Endothelial cell of umbilical vein (primary cell): ENCODE results near the gene MAST4. TPM values are rescaled to one million over a fixed set of nuclear protein-coding genes. Genes with fewer than 3 reads are reported as not detected.

Experiments
- BruUV-seq: library from RNA; stranded (reverse); fragments of 400-500 nt; replicated peaks from 2 replicates; lab custom pipeline; 2021; lab: Mats Ljungman, UMichigan
- CTCF ChIA-PET: fragments of 300-600, 350-600 bp; sonication (Branson Sonifier 250); formaldehyde crosslinking; loops from one replicate; lab custom pipeline; 2021; ENCODE audit warnings: antibody characterized with exemption, inconsistent platforms; lab: Charles Lee
- POLR2A ChIA-PET: fragments of 300-600, 350-600 bp; sonication (Branson Sonifier 250); formaldehyde crosslinking; loops from one replicate; lab custom pipeline; 2021; ENCODE audit warnings: antibody characterized with exemption, inconsistent platforms; lab: Charles Lee
- DNase-seq: peaks from one replicate; pipeline ENCODE4 v3.0.0-alpha.2; 2011; ENCODE audit warnings: low read depth, low spot score
- FAIRE-seq: peaks from 2 replicates; lab custom pipeline; 2011; peaks lifted over from hg19 to GRCh38; lab: Jason Lieb, UNC
- H2AFZ ChIP-seq: 2 replicates; pipeline ENCODE4 v1.6.0; 2012; ENCODE audit warnings: low read depth, low read length, control low read depth, inconsistent platforms
- H3K27ac ChIP-seq: 2 replicates; pipeline ENCODE4 v1.5.1; 2011; ENCODE audit warnings: low read depth, mild to moderate bottlenecking, control low read depth, low read length, moderate library complexity; ENCODE audit not compliant: insufficient read depth
- H3K27me3 ChIP-seq, 2 experiments: 2 replicates each; pipeline versions ENCODE4 v1.6.0 to v1.6.1; 2011; ENCODE audit warnings: low read length in 2 of 2, mixed read lengths in 1 of 2; ENCODE audit not compliant: control insufficient read depth in 2 of 2, insufficient read depth in 2 of 2
- H3K36me3 ChIP-seq, 2 experiments: 2 replicates in 1 of 2; 3 replicates in 1 of 2; pipeline ENCODE4 v1.5.1; 2011; ENCODE audit warnings: low read length in 2 of 2, mild to moderate bottlenecking in 1 of 2, moderate library complexity in 1 of 2; ENCODE audit not compliant: control insufficient read depth in 2 of 2, insufficient read depth in 2 of 2; ENCODE audit errors: extremely low read depth in 1 of 2
- H3K4me1 ChIP-seq: 3 replicates; pipeline ENCODE4 v1.5.1; 2011; ENCODE audit warnings: mild to moderate bottlenecking, low read length; ENCODE audit not compliant: control insufficient read depth, insufficient read depth; ENCODE audit errors: extremely low read depth
- H3K4me2 ChIP-seq: 2 replicates; pipeline ENCODE4 v1.6.1; 2011; ENCODE audit warnings: low read length, control low read depth, mixed read lengths; ENCODE audit not compliant: insufficient read depth
- H3K4me3 ChIP-seq, 3 experiments: fragments of 200-600 bp in 1 of 3; sonication (generic), shearing (Covaris generic) in 1 of 3; replicated peaks in 1 of 3; 2 replicates each; pipeline ENCODE4 v1.5.1; 2011 to 2016; ENCODE audit warnings: control low read depth in 3 of 3, low read length in 3 of 3, mild to moderate bottlenecking in 2 of 3, inconsistent platforms in 1 of 3, low read depth in 1 of 3, moderate library complexity in 1 of 3; ENCODE audit not compliant: insufficient read depth in 1 of 3
- H3K79me2 ChIP-seq: 2 replicates; pipeline ENCODE4 v1.6.0; 2012; ENCODE audit warnings: low read length, inconsistent platforms; ENCODE audit not compliant: control insufficient read depth, insufficient read depth
- H3K9ac ChIP-seq: replicated peaks from 2 replicates; pipeline ENCODE3; 2011; ENCODE audit warnings: low read length, control low read depth; ENCODE audit not compliant: insufficient read depth; ENCODE audit errors: extremely low read depth
- H3K9me1 ChIP-seq: replicated peaks from 3 replicates; pipeline ENCODE4 v1.6.0; 2011; ENCODE audit warnings: mild to moderate bottlenecking, low read length; ENCODE audit not compliant: control insufficient read depth, insufficient read depth; ENCODE audit errors: extremely low read depth
- H3K9me3 ChIP-seq: replicated peaks from 2 replicates; pipeline ENCODE4 v1.5.1; 2012; ENCODE audit warnings: low read length, inconsistent platforms; ENCODE audit not compliant: control insufficient read depth, insufficient read depth
- H4K20me1 ChIP-seq: replicated peaks from 2 replicates; pipeline ENCODE3; 2011; ENCODE audit warnings: mild to moderate bottlenecking, low read length; ENCODE audit not compliant: control insufficient read depth, insufficient read depth; ENCODE audit errors: extremely low read depth
- CTCF ChIP-seq, 2 donors: IDR thresholded peaks; 1 replicate in 1 of 2; 2 replicates in 1 of 2; pipeline ENCODE4 v1.5.1; 2011; ENCODE audit warnings: low read length in 2 of 2, mild to moderate bottlenecking in 2 of 2, moderate library complexity in 2 of 2, control low read depth in 1 of 2, inconsistent platforms in 1 of 2, low read depth in 1 of 2; ENCODE audit not compliant: insufficient read depth in 1 of 2; ENCODE audit errors: extremely low read depth in 1 of 2
- EZH2 ChIP-seq: IDR thresholded peaks from 2 replicates; pipeline ENCODE4 v1.6.1; 2012; ENCODE audit warnings: borderline replicate concordance, low read depth, mild to moderate bottlenecking, moderate library complexity, low read length, inconsistent platforms; ENCODE audit not compliant: severe bottlenecking
- FOS ChIP-seq: IDR thresholded peaks from 2 replicates; pipeline ENCODE4 v1.6.1; 2011; ENCODE audit warnings: mild to moderate bottlenecking, low read length, moderate library complexity, borderline replicate concordance; ENCODE audit not compliant: insufficient read depth
- GATA2 ChIP-seq: IDR thresholded peaks from 2 replicates; pipeline ENCODE4 v1.7.0; 2011; ENCODE audit warnings: low read depth, mild to moderate bottlenecking, moderate library complexity, mixed read lengths, low read length; ENCODE audit not compliant: insufficient read length, insufficient read depth
- JUN ChIP-seq: IDR thresholded peaks from 2 replicates; pipeline ENCODE4 v1.6.1; 2011; ENCODE audit warnings: borderline replicate concordance, low read depth; ENCODE audit not compliant: insufficient read length, insufficient read depth
- MAX ChIP-seq: IDR thresholded peaks from 2 replicates; pipeline ENCODE4 v1.6.1; 2011; ENCODE audit not compliant: insufficient read depth, insufficient read length
- MYC ChIP-seq: IDR thresholded peaks from one replicate; pipeline ENCODE4 v1.6.1; 2011; ENCODE audit warnings: mild to moderate bottlenecking, low read depth, low read length
- POLR2A ChIP-seq: IDR thresholded peaks from 2 replicates; pipeline ENCODE4 v1.6.1; 2012; ENCODE audit warnings: low read depth, mild to moderate bottlenecking, control low read depth, low read length
- POLR2AphosphoS5 ChIP-seq: IDR thresholded peaks from 2 replicates; pipeline ENCODE4 v1.6.1; 2012; ENCODE audit warnings: low read depth, mild to moderate bottlenecking, control low read depth, low read length, moderate library complexity; ENCODE audit not compliant: insufficient read depth
- dilution Hi-C: fragments of 300-500 bp; cut with MboI; formaldehyde crosslinking; loops from one replicate; pipeline ENCODE4 v1.15.0; 2019; ENCODE audit warnings: low sequenced_read_pairs; ENCODE audit not compliant: extremely low pct_ligation_motif_present
- intact Hi-C: fragments of 100-400 bp; cut with micrococcal nuclease; formaldehyde crosslinking; loops from one replicate; pipeline ENCODE4 v1.10.0; 2022
- polyA plus RNA-seq, 4 experiments: library from polyadenylated mRNA; depleted of rRNA in 3 of 4; stranded (reverse) in 3 of 4; unstranded in 1 of 4; fragments of >200 nt; gene quantifications; 2 replicates each; pipeline versions ENCODE4 v1.2.1 to v1.2.3, GENCODE V29; 2011 to 2012; ENCODE audit warnings: missing spikeins in 1 of 4
- total RNA-seq: library from RNA; stranded (reverse); gene quantifications from 2 replicates; pipeline ENCODE4 v1.2.3, GENCODE V29; 2021

The MAST4 gene
- total and polyA plus RNA-seq, 2 donors (not counting 3 experiments of a cell fraction or from before 2014, with no cell fraction given) = 40.2 to 116 TPM

- Histone ChIP-seq H3K9me1 (no peaks in the 10 kb centered on the region), H3K9ac (no peak overlapping the region), H3K4me1 (no peaks in the 10 kb centered on the region), H3K36me3 (no peaks in the 10 kb centered on the region), H3K79me2 (no peaks in the 10 kb centered on the region), H3K27ac (no peak overlapping the region), H3K9me3 (no peaks in the 10 kb centered on the region), H2AFZ (no peak overlapping the region), H4K20me1 (no peaks in the 10 kb centered on the region), H3K4me2 (no peak overlapping the region), H3K27me3 (peaks cover 6 to 13% of the 10 kb centered on the region in 2 experiments), H3K4me3 (no peak overlapping the region)
- TF ChIP-seq JUN (no peak), POLR2AphosphoS5 (no peak), MYC (no peak), CTCF (IDR thresholded peaks at IDR 0.05; ENCODE audit: extremely low read depth in 1 of 2, insufficient read depth in 1 of 2, low read depth in 1 of 2, low read length in 2 of 2) (no peak), GATA2 (no peak), POLR2A (no peak), FOS (no peak), EZH2 (no peak), MAX (no peak)
- ChIA-PET POLR2A (no interaction called here), CTCF (interaction anchor here (3.6 kb wide), 1 partner anchor 15 kb away, joined by 18 read pairs; no protein-coding TSS in a partner anchor)
- dilution Hi-C loops (no loop called here), intact Hi-C loops (no loop called here)
- no peak for FAIRE-seq
- DNase-seq = no peak
- no TSS peak for BruUV-seq
Observed at GRCh38 chr5:66741394-66741793, 145.2 kb downstream of the MAST4 start.
